Stimulated activated CD8-positive, alpha-beta memory T cell treated with anti-CD3 and anti-CD28 coated beads, Interleukin-7, amount 100 ng/mL, for 24 hours (primary cell): Measurements from ENCODE around the gene SMAD3.

Experiments used
- DNase-seq: peaks from one replicate; pipeline ENCODE4 v3.0.0-alpha.2; 2020; ENCODE audit warnings: low read depth

The SMAD3 gene

GRCh38 chr15:67242708-67243111 is 177.3 kb downstream of the SMAD3 start:
- DNase-seq = no peak
